Tibial artery (tissue), 4 donors: ENCODE data around the gene ADAMTSL3.

Experiments
- DNase-seq, 2 donors: peaks; one replicate each; pipeline ENCODE4 v3.0.0-alpha.2; 2019
- H3K27ac ChIP-seq, 2 donors: fragments of 200-600 bp; sonication (generic) in 1 of 2; 1 replicate in 1 of 2; 2 replicates in 1 of 2; pipeline ENCODE4 v1.5.1; 2018 to 2019; ENCODE audit warnings: mild to moderate bottlenecking in 1 of 2
- H3K27me3 ChIP-seq, 2 donors: fragments of 200-600 bp; sonication (generic) in 1 of 2; one replicate each; pipeline versions ENCODE4 v1.5.1 to v1.6.0; 2016 to 2019
- H3K36me3 ChIP-seq, 3 donors: fragments of 200-600 bp; sonication (generic) in 2 of 3; one replicate each; pipeline ENCODE4 v1.5.1; 2016 to 2019; ENCODE audit warnings: mild to moderate bottlenecking in 2 of 3
- H3K4me1 ChIP-seq, 4 donors: fragments of 200-600 bp; sonication (generic) in 2 of 4; 1 replicate in 3 of 4; 2 replicates in 1 of 4; pipeline ENCODE4 v1.5.1; 2016 to 2019
- H3K4me3 ChIP-seq, 2 donors: fragments of 200-600 bp; sonication (generic) in 1 of 2; 1 replicate in 1 of 2; 2 replicates in 1 of 2; pipeline ENCODE4 v1.5.1; 2018 to 2019; ENCODE audit warnings: mild to moderate bottlenecking in 2 of 2
- H3K9me3 ChIP-seq, 3 donors: fragments of 200-600 bp; sonication (generic) in 1 of 3; one replicate each; pipeline ENCODE4 v1.5.1; 2016 to 2019
- CTCF ChIP-seq, 2 experiments: fragments of 200-600 bp in 1 of 2; fragments of 450-650 bp in 1 of 2; IDR thresholded peaks; one replicate each; pipeline ENCODE4 v1.5.1; 2017 to 2019; ENCODE audit warnings: antibody characterized with exemption in 2 of 2, mild to moderate bottlenecking in 1 of 2, moderate library complexity in 1 of 2
- intact Hi-C: fragments of 100-400 bp; cut with DNase I; formaldehyde crosslinking; loops from one replicate; pipeline ENCODE4 v1.15.0; 2023; ENCODE audit warnings: low total_unique reads

ADAMTSL3 gene

GRCh38 chr15:83971992-83972391, 318.1 kb downstream of the ADAMTSL3 start:
- no peak for DNase-seq
- Histone ChIP-seq H3K27me3 (no peaks in the 10 kb centered on the region), H3K36me3 (peaks cover 0 to 9% (median 0%) of the 10 kb centered on the region in 3 donors), H3K4me1 (no peaks in the 10 kb centered on the region), H3K9me3 (peaks cover 0 to 14% (median 8%) of the 10 kb centered on the region in 3 donors), H3K27ac (no peak overlapping the region), H3K4me3 (no peak overlapping the region)
- intact Hi-C loops: no loop called here
- no peak for TF ChIP-seq CTCF (IDR thresholded peaks at IDR 0.05)

GRCh38 chr15:83973816-83974215, 319.9 kb downstream of the ADAMTSL3 start:
- Histone ChIP-seq H3K4me3 (no peak overlapping the region), H3K27ac (no peak overlapping the region), H3K4me1 (peaks cover 0 to 11% (median 3%) of the 10 kb centered on the region in 4 donors), H3K9me3 (no peaks in the 10 kb centered on the region), H3K27me3 (no peaks in the 10 kb centered on the region), H3K36me3 (peaks cover 0 to 9% (median 0%) of the 10 kb centered on the region in 3 donors)
- intact Hi-C loops: no loop called here
- no peak for DNase-seq
- TF ChIP-seq CTCF (IDR thresholded peaks at IDR 0.05): no peak

- no peak for TF ChIP-seq CTCF (IDR thresholded peaks at IDR 0.05)
- intact Hi-C loops: no loop called here
Observed at GRCh38 chr15:83977992-83978391, 324.1 kb downstream of the ADAMTSL3 start.

GRCh38 chr15:83978588-83978987, 324.7 kb downstream of the ADAMTSL3 start:
- intact Hi-C loops: no loop called here
- H3K27ac ChIP-seq: no peak overlapping the region
- no peak overlapping the region for H3K4me3 ChIP-seq
- H3K4me1 ChIP-seq: peaks cover 0 to 11% (median 3%) of the 10 kb centered on the region in 4 donors
- no peaks in the 10 kb centered on the region for H3K9me3 ChIP-seq
- no peak for TF ChIP-seq CTCF (IDR thresholded peaks at IDR 0.05)
- H3K27me3 ChIP-seq: no peaks in the 10 kb centered on the region
- peaks cover 0 to 19% (median 8%) of the 10 kb centered on the region in 3 donors for H3K36me3 ChIP-seq
- DNase-seq: no peak

More at GRCh38 chr15:83977992-83978391, 324.1 kb downstream of the ADAMTSL3 start:
- peaks cover 0 to 11% (median 3%) of the 10 kb centered on the region in 4 donors for H3K4me1 ChIP-seq
- DNase-seq: no peak
- peak overlapping the region in 1 of 2 donors; percentile 39 for H3K27ac ChIP-seq
- no peak overlapping the region for H3K4me3 ChIP-seq
- no peaks in the 10 kb centered on the region for H3K9me3 ChIP-seq
- no peaks in the 10 kb centered on the region for H3K27me3 ChIP-seq
- H3K36me3 ChIP-seq: peaks cover 0 to 17% (median 8%) of the 10 kb centered on the region in 3 donors

GRCh38 chr15:83980637-83981036, 326.7 kb downstream of the ADAMTSL3 start:
- no peak for TF ChIP-seq CTCF (IDR thresholded peaks at IDR 0.05)
- DNase-seq: no peak
- Histone ChIP-seq H3K9me3 (no peaks in the 10 kb centered on the region), H3K4me1 (peaks cover 0 to 11% (median 3%) of the 10 kb centered on the region in 4 donors), H3K4me3 (no peak overlapping the region), H3K27ac (no peak overlapping the region), H3K36me3 (peaks cover 0 to 19% (median 8%) of the 10 kb centered on the region in 3 donors), H3K27me3 (no peaks in the 10 kb centered on the region)
- intact Hi-C loops: no loop called here

- Histone ChIP-seq H3K36me3 (peaks cover 0 to 10% (median 8%) of the 10 kb centered on the region in 3 donors), H3K9me3 (no peaks in the 10 kb centered on the region), H3K4me3 (no peak overlapping the region), H3K4me1 (peaks cover 0 to 6% (median 2%) of the 10 kb centered on the region in 4 donors), H3K27me3 (no peaks in the 10 kb centered on the region), H3K27ac (no peak overlapping the region)
- intact Hi-C loops: no loop called here
- no peak for TF ChIP-seq CTCF (IDR thresholded peaks at IDR 0.05)
- no peak for DNase-seq
Observed at GRCh38 chr15:83982748-83983147, 328.8 kb downstream of the ADAMTSL3 start.
